Fibroblast of the conjunctiva (primary cell): ENCODE results near the gene FAM13B.
"Not testable (repeated sequence)": the region's sequence is repeated elsewhere in the genome, so short reads cannot be mapped to it uniquely, and the experiment has no call there.

Experiments used
- DNase-seq: peaks from one replicate; pipeline ENCODE4 v3.0.0-alpha.2; 2010; ENCODE audit warnings: low read depth

FAM13B gene

DNA sequence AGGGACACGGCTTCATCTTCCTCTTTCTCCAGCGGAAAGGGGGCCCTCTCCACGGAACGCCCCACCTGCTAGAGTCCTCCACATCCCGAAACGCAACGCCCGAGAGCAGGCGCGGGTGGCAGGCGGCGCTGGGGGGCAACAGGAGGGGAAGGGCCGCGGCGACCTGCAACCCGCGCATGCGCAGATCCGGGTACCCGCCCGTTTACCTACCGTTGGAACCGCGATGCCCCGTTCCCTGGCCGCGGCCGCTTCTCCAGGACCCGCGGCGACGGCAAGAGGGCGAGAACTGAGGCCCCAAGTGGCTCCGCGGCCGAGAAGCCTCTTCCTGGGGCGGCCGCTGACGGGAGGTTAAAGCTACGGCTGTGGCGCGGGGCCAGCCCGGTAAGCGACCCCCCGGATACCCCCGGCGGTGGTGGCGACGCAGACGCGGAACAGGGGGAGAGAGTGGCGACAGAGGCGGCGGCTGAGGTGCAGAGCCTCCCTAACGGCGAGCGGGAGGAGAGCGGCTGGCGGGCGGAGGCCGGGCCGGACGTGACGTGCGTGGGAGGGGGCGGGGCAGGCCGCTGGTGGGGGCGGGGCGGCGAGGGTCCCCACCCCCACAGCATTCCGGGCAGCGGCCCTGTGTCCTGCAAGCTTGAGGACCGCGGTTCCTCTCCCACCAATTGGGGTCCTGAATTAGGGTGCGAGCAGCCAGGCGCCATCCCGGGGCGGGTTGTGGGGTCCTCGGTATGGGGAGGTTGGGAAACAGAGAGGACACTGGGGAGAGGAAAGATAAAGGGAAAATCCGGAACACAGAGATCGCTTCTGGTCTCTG, at the start of gene FAM13B:
Gene FAM13B (minus strand): TSS at position 508 of the 814 bp plus-strand sequence. CDS start 13,968 bp downstream, outside the sequence.
- peak; percentile 41 for DNase-seq

DNA sequence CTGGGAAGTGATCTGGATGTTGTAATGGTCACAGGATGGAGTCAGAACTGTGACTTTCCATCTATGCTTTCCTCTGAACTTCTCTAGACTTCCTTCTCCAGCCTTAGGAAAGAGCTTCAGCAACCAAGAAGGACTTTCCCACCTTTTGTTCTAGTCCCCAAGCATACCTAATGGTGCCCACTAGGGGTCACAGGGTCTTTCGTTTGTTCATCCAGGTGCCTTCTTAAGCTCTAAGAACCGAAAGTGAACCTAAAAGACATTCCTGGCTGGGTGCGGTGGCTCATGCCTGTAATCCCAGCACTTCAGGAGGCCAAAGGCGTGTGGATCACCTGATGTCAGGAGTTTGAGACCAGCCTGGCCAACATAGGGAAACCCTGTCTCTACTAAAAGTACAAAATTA, 49.2 kb upstream of the FAM13B start:
- no peak for DNase-seq

DNA sequence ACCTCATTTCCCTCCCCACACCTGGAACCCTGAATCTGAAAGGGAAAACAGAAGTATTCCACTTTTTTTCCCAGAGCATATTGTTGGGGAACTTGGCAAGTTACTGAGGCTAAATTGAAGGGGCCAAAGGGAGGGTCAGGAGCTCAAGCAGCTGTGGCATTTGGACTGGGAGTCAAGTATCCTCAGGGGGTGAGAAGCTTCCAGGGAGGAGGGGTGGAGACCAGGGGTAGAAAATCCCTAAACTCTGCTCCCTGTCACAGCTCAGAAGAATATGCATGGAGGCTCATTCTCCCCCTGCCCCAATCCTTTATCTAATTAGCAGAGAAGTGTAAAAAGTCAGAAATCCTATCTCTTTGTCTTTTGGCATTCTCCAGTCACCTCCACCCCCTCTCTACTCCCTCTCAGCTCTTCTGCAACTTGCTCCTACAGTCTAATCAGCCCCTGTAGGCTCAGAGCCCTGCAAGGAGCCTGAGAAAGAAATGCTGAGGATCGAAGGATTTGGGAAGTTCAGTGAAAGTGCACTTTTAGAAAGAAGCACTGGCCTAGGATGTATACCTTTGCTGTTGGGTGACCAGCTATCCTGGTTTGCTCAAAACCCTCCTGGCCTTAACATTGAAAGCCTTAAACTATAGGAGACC, 45.2 kb upstream of the FAM13B start:
- DNase-seq: no peak

DNA sequence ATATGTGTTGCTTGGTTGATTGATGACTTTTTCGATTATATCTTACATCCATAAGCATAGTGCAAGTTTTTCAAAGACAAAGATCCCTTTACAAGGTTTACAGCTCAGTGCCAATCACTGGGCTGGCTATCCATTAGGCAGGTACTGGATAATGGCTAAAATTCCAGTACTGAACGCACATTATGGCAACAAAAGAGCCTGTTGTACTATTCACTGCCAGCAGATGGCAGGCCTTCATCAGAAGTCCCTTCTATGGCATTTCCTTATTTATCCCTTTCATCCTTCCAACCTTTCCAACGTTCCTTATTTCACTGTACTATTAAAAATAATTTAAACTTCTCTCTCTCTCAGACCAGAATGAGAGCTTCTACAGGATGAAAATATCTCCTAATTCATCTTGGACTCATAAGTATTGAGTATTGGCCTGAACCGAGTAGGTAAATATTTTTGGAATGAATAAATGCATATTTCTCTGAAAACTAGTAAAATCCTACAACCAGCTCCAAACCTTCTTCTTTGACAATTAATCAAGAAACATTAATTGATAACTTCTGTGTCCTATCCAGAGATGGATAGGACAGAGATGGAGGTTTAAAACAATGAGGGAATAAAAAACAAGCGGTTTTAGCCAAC, 44.3 kb upstream of the FAM13B start:
- peak; percentile 57 for DNase-seq

DNA sequence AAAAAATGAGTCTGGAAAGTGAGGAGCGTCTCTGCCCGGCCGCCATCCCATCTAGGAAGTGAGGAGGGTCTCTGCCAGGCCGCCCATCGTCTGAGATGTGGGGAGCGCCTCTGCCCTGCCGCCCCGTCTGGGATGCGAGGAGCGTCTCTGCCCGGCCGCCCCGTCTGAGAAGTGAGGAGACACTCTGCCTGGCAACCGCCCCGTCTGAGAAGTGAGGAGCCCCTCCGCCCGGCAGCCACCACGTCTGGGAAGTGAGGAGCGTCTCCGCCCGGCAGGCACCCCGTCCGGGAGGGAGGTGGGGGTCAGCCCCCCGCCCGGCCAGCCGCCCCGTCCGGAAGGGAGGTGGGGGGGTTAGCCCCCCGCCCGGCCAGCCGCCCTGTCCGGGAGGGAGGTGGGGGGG, 37.1 kb upstream of the FAM13B start:
- DNase-seq: not testable (repeated sequence)

DNA sequence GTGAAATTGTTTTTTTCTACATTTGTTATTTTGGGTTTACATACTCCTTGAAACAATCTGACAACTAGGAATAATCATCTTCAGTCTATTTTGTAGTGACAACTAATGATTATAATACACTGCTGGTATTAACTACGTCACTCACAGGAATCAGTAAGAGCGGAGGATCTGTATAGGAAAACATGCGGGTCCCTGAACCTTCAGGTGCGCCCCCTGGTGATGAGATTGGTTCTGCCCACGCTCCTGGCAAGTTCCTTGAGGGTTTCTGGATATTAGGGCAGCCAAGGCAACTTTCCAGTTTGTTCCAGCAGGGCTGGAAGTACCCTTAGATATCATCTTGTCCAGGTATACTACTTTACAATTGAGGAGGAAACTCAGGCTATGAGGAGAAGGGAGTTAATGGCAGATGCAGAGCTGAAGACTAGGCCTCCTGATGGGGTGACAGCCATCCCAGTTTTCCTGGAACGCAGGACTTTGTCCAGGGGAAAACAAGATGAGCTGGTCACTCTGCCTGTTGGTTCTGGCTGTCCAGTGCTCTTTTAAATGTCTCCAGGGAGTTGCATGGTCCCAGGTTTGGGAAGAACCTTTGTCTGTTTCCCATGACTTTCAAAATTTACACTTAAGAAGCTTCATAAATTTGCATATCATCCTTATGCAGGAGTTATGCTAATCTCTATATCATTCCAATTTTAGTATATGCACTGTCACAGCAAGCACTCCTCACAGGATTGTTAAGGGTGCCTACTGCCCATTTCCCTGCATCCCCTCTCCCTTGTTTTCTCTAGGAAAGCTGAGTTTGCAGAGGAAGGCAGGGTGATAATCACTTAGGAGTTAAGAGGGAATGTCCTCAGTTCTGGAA, 36.1 kb upstream of the FAM13B start:
- peak; percentile 58 for DNase-seq

DNA sequence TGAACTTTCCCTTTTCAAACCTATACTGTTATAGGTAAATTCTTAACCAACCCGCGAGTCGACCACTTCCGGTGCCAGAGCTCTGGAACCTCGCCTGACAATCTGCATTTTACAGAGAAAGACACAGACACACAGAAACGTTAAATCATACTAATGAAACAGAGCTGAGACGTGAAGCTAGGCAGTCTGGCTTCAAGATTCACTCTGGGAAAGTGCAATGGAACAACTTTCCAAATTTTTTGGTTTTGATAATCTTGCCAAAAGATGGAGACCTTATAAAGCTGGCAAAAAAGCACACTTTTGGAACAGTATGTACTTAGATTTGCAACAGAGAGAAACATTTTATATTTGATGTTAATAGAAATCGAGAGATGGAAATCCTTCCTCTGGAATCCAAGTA, 35.1 kb upstream of the FAM13B start:
- no peak for DNase-seq

DNA sequence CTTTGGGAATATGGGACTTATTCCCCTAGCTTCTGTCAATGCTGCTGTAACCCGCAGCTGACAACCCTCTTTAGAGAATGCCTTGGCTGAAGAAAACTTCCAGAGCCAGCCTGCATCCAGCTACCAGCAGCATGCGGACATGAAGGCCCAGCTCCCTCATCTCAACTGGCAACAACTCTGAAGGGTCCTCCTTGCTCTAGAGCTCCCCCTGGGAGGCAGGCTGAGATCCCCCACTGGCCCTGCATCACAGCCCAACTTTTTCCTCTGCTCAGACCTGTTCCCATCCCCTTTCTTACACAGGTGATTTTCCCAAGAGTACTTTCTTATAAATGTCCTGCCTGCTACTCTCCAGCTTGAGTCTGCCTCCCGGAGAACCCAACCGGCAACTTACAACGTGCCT, 32.2 kb upstream of the FAM13B start:
- no peak for DNase-seq

DNA sequence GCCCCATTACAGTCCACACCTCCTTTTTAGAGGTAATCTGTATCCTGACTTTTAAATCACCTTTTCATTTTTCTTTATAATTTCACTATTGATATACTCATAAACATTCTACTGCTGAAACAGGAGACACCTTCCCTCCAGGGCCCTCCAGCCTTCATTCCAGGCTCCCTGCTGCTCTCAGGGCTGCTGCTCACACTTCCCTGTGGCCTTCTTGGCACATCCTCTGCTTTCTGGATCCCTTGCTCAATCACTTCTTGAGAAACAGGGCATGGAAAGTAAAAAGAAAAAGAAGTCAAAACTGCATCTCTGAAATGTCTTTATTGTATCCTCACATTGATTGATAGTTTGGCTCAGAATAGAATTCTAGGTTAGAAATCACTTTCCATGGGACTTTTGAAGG, 31.6 kb upstream of the FAM13B start:
- no peak for DNase-seq

DNA sequence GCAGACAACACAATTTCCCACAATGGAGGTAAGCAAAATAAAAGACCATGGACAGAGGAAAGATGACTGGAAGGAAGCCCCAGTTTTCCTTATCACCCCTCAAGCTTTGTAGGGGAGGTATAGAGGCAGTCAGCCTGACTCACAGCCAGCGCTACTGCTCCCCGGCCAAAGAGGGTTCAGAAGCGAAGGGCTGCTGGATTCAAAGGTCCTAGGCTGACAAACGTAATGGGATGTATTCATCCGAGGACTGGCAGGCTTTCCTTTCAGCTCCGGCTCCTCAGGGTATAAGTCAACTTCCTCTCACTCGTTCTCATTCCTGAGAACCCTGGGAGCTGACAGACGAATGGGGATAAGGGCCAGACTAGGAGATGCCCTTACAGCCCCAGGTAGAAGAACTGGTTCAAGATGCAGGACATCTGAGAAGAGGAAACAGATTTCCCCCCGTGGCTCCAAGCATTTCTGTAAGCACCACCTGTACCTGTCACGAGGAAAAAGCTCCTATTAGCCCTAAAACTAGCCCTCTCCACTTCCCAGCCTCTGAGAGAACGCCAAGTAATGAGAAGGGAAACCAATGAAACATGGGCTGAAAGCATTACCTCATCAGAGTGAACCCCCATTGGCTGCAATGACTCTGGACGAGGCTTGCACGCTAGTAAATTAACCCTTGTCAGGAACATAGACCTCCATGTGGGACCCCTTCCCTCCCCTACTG, 22.1 kb upstream of the FAM13B start:
- DNase-seq: no peak

DNA sequence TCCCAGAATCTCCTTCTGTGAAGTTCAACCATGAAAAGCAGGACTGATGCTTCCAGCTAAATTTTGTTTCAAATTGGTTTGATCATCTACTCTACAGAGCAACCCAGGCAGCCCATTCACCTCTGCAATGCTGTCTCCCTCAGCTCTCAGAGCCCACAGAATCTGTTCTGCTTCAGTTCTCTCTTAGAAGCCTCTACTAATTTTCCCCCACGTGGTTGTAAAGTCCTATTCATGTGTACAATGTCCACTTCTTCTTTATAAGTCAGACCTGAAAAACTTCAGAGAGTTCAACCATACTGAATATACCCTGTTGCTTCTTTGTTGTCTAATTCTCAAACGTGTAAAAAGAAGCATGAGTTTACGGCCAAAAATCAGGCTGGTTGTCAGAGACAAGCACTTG, 21.3 kb upstream of the FAM13B start:
- no peak for DNase-seq

DNA sequence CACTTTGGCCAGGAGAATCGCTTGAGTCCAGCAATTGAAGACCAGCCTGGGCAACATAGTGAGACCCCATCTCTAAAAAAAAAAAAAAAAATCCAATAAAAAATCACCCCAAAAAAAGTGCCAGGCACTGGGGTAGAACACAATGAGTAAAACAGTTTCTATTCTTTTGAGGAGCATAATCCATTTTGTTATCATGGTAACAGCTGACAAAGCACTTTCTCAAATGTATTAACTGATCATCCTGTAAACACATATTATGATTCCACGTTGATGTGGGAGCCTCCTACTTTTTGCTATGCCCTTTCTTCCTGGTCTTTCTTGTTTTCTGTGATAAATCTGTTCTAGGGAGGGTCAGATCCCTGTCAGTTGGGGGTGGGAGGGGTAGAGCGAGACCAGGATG, 20.7 kb upstream of the FAM13B start:
- DNase-seq: no peak

DNA sequence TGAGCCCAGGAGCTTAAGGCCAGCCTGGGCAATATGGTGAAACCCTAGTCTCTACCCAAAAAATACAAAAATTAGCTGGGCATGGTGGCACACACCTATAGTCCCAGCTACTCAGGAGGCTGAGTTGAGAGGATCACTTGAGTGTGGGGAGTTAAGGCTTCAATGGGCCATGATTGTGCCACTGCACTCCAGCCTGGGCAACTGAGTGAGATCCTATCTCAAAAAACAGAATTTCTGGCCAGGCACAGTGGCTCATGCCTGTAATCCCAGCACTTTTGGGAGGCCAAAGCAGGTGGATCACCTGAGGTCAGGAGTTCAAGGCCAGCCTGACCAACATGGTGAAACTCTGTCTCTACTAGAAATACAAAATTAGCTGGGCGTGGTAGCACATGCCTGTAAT, 19.8 kb upstream of the FAM13B start:
- DNase-seq: not testable (repeated sequence)

DNA sequence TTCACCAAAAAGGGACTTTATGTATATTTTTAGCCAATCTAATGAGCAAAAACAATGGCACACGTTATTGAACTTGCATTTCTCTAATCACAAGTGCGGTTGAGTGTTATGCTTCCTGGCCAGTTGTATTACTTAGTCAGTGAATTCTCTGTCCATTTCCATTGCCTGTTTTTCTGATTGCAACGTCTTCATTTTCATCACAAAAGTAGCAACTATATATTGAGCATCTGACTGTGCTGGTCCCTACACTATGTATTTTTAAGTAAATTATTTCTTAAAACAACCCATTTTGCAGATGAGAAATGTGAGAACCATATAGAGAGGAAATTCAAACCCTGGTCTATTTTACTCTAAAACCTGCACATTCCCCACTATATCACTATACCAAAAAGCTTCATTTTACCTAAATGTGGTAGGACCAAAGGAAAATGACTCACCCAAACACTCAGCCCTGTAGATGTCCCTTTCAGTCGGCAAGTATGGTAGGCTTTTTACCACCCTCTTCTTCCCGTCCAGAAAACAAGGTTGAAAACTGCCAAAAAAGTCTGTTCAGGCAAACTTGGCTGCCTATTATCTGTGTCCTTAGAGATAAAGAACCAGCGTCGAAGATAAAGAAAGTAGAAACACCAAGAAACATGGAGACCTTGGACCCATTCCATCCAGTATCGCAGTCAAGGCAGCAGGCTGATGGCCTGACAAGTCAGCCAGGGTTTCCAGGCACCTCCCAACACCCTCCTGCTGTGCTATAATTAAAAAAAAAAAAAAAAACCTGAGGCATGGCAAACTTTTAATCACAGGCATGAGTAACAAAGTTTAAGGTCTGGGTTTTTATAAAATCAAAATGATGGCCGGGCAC, 18.8 kb upstream of the FAM13B start:
- no peak for DNase-seq

DNA sequence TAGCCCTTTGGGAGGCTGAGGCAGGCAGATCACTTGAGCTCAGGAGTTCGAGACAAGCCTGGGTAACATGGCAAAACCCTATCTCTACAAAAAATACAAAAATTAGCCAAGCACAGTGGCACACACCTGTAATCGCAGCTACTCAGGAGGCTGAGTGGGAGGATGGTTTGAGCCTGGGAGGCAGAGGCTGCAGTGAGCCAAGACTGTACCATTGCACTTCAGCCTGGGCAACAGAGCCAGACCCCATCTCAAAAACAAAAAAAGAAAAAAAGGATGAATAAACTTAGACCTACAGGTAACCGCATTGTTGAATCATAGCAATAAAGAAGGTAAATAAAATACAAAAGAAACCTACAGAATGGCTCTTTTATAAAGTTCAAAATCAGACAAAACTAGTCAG, 12.4 kb upstream of the FAM13B start:
- DNase-seq: not testable (repeated sequence)

DNA sequence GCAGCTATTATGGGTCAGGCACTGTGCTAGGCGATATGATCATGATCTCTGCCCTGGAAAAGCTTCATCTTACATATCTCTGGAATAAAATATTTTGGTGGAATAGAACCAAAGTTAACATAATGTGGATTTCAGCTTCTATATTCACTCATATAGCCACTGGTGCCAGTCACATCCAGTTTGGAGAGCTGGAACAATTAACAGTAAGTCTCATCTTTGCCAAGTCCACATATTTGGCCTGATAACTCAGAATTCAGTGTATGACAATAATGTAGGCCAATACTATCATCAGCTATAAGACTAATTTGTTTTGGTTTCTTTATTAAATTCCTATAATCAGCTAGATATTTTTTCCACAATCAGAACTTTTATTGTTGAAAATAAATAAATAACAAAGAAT, 5.9 kb upstream of the FAM13B start:
- DNase-seq: no peak

DNA sequence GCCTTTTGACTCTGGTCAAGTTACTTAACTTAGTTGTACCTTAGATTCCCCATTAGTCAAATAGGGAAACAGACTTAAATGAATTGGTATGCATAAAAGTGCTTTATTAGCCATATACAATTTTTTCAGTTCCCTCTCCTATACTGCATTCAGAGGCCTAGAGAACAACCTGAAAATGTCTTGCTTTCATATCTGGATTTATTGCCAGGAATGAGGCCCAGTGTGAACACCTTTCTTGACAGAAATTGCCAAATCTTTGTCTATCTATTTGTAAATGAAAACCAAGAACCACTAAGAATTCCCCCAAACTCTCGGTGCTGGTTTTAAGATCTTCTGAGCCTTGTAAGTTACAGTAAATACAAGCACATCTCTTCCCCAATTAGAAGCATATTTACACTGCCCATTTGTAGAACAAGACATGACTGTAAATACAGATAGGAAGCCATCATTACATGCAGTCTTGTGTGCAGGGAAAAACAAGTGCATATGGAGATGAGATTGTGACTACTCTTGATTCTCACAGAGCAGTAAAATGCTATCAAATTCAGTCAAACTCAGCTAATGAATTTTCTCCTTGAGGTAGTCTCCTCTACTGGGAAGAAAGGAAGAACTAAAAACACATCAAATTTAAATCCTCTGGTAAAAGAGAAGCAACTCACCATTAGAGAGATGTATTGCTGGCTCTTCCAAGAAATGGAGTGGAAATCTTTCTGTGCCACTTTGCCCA, 5.2 kb upstream of the FAM13B start:
- DNase-seq: no peak

DNA sequence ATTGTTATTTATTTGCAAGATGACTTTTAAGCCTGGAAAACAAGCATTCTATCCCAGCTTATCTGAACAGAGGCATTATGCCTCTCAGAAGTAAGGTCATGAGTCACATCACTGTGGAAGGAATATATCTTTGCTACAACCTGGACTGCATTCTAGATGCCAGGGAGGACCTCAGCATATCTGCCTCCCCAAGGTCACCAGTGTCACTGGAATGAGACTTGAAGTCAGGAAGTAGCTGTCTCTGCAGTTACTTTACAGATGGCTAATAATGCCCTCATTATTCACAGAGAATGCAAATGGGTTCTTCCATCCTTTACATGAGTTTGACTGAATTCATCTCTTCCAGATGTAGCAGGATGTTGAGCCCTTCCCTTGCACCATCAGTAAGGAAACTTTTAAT, 4.4 kb upstream of the FAM13B start:
- DNase-seq: no peak

DNA sequence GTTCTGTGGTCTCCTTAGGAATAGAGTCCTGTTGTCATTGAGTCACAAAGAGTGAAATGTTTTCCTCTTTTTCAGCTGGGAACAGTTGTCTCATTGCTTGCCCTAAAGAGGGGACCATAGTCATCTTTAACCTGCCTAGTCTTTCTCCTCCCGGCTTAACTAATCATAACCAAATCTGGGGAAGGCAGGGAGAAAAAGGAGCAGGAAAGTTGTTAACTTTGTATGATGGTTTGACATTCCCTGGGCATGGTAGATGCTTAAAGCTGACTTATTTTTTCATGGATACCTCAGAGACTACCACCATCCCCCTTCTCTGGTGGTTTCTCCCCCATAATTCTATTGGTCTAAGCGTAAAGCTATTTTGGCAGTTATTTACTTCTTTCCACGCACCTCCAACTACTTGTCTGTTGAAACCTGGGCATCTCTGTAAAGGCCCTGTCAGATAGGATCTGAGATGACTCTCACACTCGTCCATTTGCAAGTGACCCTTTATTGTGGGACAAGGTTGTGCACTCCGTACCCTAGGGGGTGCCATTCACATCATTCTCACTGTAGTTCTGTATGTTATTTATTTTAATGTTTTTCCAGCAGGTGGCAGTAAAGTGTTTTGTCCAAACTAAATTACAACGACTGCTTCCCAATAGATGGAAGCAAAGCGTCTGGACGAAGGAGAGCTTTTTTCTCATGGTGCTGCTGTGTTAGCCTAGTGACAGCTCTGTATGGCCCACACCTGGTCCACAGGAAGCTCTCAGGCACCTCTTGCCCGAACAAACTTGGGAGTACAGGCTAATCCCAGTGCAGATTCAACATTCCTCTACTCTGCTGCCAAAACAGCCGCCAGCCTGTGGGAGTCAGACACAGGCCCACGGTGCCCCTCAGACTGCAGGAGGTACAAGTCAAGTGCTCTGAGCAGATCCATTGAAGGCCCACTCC, 3.0 kb upstream of the FAM13B start:
- DNase-seq: peak; percentile 86
